ENCODE data around the gene PRCP. TPM values are rescaled to one million over a fixed set of nuclear protein-coding genes. Genes with fewer than 3 reads are reported as not detected.

PRCP gene
- total RNA-seq, 1 experiment from 2014 or later, result 57.0 TPM

DNA sequence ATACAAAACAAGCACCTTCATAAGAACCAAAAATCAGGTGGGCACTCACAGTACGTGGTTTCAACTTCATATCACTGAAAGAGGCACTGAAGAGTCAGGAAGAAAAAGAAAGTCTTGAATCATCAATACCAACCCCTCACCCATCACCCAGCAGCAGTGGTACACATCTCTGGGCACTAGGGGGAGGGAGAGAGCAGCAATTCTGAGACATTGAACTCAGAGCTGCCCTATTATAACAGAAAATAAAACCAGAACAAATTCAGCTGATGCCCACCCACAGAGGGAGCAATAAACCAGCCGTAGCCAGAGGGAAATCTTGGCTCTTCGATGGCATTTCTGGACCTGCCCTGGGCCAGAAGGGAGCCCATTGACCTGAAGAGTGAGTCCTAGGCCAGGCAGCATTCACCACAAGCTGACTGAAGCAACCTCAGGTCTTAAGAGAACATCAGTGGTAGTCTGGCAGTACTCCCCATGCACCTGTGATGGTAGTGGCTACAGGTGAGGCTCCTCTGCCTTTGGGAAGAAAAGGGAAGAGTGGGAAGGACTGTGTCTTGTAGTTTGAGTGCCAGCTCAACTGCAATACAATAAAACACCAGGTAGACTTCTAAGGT, 124.4 kb downstream of the PRCP start:
- Histone ChIP-seq H3K36me3 (ENCODE audit: control insufficient read depth, insufficient read depth, low read length) (no peaks in the 10 kb centered on the region), H3K4me3 (ENCODE audit: low read depth in 2 of 2, low read length in 2 of 2) (no peak overlapping the region), H3K4me1 (ENCODE audit: control insufficient read depth, insufficient read depth, low read length) (no peaks in the 10 kb centered on the region), H3K27me3 (ENCODE audit: control insufficient read depth, insufficient read depth, low read length) (no peaks in the 10 kb centered on the region), H3K9me3 (ENCODE audit: control insufficient read depth, insufficient read depth, low read depth, low read length) (no peaks in the 10 kb centered on the region), H3K27ac (ENCODE audit: low read length) (no peak overlapping the region)
- ChIA-PET POLR2A (interaction anchor here (0.6 kb wide), 1 partner anchor 351 kb away, joined by 7 read pairs; no protein-coding TSS in a partner anchor), CTCF (no interaction called here)
- peak; percentile 33 for DNase-seq (ENCODE audit: low read depth, low spot score)
- peak; percentile 69; the same call in 1 of the 2 replicates for ATAC-seq
- intact Hi-C loops (cut with micrococcal nuclease; ENCODE audit: unreplicated experiment), result no loop called here
- TF ChIP-seq POLR2AphosphoS5 (IDR thresholded peaks at IDR 0.05; ENCODE audit: low read depth, low read length), result no peak
- TF ChIP-seq, protein P1, sequence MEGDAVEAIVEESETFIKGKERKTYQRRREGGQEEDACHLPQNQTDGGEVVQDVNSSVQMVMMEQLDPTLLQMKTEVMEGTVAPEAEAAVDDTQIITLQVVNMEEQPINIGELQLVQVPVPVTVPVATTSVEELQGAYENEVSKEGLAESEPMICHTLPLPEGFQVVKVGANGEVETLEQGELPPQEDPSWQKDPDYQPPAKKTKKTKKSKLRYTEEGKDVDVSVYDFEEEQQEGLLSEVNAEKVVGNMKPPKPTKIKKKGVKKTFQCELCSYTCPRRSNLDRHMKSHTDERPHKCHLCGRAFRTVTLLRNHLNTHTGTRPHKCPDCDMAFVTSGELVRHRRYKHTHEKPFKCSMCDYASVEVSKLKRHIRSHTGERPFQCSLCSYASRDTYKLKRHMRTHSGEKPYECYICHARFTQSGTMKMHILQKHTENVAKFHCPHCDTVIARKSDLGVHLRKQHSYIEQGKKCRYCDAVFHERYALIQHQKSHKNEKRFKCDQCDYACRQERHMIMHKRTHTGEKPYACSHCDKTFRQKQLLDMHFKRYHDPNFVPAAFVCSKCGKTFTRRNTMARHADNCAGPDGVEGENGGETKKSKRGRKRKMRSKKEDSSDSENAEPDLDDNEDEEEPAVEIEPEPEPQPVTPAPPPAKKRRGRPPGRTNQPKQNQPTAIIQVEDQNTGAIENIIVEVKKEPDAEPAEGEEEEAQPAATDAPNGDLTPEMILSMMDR (IDR thresholded peaks at IDR 0.05), result peak; percentile 71
- BruUV-seq (replicated peaks), result no TSS peak
- in situ Hi-C loops (cut with HindIII; ENCODE audit: low pct_unique_long_range_greater_than_20kb, low sequenced_read_pairs), result no loop called here

DNA sequence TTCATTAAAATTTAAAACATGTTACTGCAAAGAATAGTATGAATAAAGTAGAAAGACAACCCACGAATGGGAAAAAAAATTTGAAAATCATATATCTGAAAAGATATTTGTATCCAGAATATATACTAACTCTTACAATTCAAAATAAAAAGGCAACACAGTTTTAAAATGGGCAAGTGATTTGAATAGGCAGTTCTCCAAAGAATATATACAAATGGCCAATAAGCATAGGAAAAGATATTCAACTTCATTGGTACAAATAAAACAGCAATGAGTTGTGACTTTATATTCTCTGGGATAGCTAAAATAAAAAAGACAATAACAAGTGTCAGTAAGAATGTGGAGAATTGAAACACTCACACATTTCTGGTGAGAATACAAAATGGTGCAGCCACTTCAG, 125.0 kb downstream of the PRCP start:
- intact Hi-C loops (cut with micrococcal nuclease; ENCODE audit: unreplicated experiment) (no loop called here), in situ Hi-C loops (cut with HindIII; ENCODE audit: low pct_unique_long_range_greater_than_20kb, low sequenced_read_pairs) (no loop called here)
- no peaks in the 10 kb centered on the region for H3K9me3 ChIP-seq (ENCODE audit: control insufficient read depth, insufficient read depth, low read depth, low read length)
- H3K27ac ChIP-seq (ENCODE audit: low read length), result no peak overlapping the region
- no peak for ATAC-seq
- POLR2A ChIA-PET, result no interaction called here
- no peak overlapping the region for H3K4me3 ChIP-seq (ENCODE audit: low read depth in 2 of 2, low read length in 2 of 2)
- H3K36me3 ChIP-seq (ENCODE audit: control insufficient read depth, insufficient read depth, low read length), result no peaks in the 10 kb centered on the region
- CTCF ChIA-PET, result interaction anchor here (0.6 kb wide), 1 partner anchor 16 kb away, joined by 8 read pairs; no protein-coding TSS in a partner anchor
- no peak for DNase-seq (ENCODE audit: low read depth, low spot score)
- no peaks in the 10 kb centered on the region for H3K27me3 ChIP-seq (ENCODE audit: control insufficient read depth, insufficient read depth, low read length)
- no peak for TF ChIP-seq SIN3A (IDR thresholded peaks at IDR 0.05; ENCODE audit: borderline replicate concordance, insufficient read depth, low read depth, low read length)
- TF ChIP-seq, protein P2, sequence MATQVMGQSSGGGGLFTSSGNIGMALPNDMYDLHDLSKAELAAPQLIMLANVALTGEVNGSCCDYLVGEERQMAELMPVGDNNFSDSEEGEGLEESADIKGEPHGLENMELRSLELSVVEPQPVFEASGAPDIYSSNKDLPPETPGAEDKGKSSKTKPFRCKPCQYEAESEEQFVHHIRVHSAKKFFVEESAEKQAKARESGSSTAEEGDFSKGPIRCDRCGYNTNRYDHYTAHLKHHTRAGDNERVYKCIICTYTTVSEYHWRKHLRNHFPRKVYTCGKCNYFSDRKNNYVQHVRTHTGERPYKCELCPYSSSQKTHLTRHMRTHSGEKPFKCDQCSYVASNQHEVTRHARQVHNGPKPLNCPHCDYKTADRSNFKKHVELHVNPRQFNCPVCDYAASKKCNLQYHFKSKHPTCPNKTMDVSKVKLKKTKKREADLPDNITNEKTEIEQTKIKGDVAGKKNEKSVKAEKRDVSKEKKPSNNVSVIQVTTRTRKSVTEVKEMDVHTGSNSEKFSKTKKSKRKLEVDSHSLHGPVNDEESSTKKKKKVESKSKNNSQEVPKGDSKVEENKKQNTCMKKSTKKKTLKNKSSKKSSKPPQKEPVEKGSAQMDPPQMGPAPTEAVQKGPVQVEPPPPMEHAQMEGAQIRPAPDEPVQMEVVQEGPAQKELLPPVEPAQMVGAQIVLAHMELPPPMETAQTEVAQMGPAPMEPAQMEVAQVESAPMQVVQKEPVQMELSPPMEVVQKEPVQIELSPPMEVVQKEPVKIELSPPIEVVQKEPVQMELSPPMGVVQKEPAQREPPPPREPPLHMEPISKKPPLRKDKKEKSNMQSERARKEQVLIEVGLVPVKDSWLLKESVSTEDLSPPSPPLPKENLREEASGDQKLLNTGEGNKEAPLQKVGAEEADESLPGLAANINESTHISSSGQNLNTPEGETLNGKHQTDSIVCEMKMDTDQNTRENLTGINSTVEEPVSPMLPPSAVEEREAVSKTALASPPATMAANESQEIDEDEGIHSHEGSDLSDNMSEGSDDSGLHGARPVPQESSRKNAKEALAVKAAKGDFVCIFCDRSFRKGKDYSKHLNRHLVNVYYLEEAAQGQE (IDR thresholded peaks at IDR 0.05; ENCODE audit: insufficient read depth in 1 of 2, low read depth in 2 of 2, low read length in 1 of 2), result no peak
- TF ChIP-seq TCF7L2 (IDR thresholded peaks at IDR 0.05; ENCODE audit: low read depth, low read length), result no peak
- no peak for TF ChIP-seq POLR2AphosphoS5 (IDR thresholded peaks at IDR 0.05; ENCODE audit: low read depth, low read length)
- TF ChIP-seq, protein P1 (IDR thresholded peaks at IDR 0.05), result no peak
- no peaks in the 10 kb centered on the region for H3K4me1 ChIP-seq (ENCODE audit: control insufficient read depth, insufficient read depth, low read length)
- BruUV-seq (replicated peaks), result no TSS peak

Other genes starting within 250 kb of the PRCP start
- 0.69 TPM for gene FAM181B, start 166.6 kb downstream of the PRCP start, total RNA-seq (2021; ENCODE audit: unreplicated experiment)
- 22.9 TPM for gene DDIAS, start 1.3 kb upstream of the PRCP start, total RNA-seq (2021; ENCODE audit: unreplicated experiment)
- gene RAB30, start 171.5 kb upstream of the PRCP start, total RNA-seq (2021; ENCODE audit: unreplicated experiment), result 19.0 TPM